ENCODE data around the gene OR7E24.

Gene OR7E24

DNA sequence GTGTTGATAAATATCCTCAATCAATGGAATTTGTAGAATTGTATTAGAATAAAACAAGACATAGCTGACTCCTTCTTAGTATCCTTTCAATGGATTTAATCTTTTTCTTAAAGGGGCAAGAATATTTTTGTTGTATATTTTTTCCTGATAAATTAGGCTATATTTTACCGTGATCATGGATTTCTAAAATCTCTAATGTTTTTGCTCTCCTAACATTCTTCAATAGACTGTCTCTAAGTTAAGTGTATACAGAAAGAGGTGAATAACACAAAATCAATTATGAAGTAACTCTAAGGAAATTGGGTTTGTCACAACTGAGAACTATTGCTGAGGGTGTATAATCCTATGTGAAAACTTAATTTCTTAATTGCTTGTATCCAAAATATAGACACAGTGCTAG, at the start of gene OR7E24:
OR7E24 (plus strand) TSS at position 301 of the 400 bp plus-strand sequence. CDS start 114 bp downstream, outside the sequence.
- no peak for DNase-seq (ENCODE audit: low read depth in 2 of 2)

DNA sequence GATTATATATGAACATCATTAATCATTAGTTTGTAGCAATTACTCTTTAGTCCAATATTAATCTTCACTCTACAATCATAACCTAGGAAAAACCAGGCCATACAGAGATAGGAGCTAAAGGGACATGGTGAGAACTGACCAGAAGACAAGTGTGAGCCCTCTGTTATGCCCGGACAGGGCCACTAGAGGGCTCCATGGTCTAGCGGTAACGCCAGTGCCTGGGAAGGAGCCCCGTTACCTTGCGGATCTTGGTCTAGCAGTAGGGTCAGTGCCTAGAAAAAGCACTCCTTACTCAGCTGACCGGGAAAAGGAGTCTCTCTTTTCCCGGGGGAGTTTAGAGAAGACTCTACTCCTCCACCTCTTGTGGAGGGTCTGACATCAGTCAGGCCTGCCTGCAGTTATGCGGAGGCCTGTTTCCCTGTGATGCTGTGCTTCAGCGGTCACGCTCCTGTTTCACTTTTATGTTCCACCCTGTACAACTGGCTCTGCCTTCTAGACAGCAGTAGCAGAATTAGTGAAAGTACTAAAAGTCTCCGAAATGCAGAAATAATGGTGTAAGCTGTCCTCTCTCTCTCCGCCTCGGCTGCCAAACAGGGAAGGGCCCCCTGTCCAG, 45.1 kb upstream of the OR7E24 start:
- peak; percentile 56 to 57 for DNase-seq (ENCODE audit: low read depth in 2 of 2)

DNA sequence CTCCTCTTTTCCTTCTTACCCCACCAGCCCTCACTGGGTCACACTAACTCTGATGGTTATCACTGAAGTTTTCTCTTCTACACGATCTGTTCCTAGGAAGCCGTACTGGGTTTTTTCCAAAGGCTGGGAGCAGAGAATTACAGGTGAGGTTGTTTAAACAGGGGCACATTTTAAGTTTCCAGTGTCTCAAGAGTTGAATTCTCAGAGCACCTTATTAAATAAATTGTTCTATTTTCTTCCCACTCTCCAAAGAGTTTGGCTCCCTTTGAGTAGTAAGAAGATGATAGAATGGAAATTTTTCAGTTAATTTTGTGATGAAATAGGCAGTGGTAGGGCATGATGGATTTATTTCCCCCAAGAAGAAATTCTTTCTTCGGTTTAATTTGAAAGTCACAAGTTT, 31.2 kb upstream of the OR7E24 start, which contains the start of gene OR7D4:
OR7D4 (minus strand) TSS at position 101 of the 400 bp plus-strand sequence. CDS start 4,752 bp downstream, outside the sequence.
- DNase-seq (ENCODE audit: low read depth in 2 of 2): no peak

DNA sequence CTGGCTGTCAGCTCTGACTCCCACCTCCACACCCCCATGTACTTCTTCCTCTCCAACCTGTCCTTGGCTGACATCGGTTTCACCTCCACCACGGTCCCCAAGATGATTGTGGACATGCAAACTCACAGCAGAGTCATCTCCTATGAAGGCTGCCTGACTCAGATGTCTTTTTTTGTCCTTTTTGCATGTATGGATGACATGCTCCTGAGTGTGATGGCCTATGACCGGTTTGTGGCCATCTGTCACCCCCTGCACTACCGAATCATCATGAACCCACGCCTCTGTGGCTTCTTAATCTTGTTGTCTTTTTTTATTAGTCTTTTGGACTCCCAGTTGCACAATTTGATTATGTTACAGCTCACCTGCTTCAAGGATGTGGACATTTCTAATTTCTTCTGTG, 506 bp downstream of the OR7E24 start:
- no peak for DNase-seq (ENCODE audit: low read depth in 2 of 2)

DNA sequence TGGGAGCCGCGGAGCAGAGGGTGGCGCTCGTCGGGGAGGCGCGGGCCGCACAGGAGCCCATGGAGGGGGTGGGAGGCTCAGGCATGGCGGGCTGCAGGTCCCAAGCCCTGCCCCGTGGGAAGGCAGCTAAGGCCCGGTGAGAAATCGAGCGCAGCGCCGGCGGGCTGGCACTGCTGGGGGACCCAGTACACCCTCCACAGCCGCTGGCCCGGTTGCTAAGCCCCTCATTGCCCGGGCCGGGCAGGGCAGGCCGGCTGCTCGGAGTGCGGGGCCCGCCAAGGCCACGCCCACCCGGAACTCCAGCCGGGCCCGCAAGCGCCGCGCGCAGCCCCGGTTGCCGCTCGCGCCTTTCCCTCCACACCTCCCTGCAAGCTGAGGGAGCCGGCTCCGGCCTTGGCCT, 32.8 kb downstream of the OR7E24 start:
- DNase-seq (ENCODE audit: low read depth in 2 of 2): peak in 1 of 2 donors; percentile 15

DNA sequence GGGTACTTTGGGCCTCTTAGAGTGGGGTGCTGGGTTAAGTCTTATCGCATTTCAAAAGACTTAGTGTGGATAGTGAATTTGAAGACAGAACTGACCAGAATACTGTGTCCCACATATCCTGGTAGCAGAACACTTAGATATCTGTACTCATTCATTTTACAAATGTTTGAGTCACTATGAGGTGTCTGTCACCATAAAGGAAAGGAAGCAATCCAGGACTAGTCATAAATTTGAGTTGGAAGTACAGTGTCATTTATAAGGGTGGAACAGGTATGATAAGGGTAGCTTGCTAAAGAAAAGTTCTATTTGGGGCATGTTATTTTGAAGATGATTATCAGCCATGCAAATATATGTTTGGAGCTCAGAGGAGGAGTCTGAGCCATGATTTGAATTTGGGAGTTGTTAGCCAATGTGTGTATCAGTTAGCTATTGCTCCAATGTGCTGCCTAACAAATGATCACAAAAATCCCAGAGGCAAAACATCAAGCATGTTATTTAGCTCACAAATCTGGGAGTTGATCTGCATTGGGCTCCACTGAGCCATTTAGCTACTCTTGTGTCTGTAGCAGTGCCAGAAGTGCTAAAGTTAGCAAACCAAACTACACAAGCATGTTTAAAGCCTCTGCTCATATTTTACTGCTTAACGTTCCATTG, 38.6 kb downstream of the OR7E24 start:
- no peak for DNase-seq (ENCODE audit: low read depth in 2 of 2)

DNA sequence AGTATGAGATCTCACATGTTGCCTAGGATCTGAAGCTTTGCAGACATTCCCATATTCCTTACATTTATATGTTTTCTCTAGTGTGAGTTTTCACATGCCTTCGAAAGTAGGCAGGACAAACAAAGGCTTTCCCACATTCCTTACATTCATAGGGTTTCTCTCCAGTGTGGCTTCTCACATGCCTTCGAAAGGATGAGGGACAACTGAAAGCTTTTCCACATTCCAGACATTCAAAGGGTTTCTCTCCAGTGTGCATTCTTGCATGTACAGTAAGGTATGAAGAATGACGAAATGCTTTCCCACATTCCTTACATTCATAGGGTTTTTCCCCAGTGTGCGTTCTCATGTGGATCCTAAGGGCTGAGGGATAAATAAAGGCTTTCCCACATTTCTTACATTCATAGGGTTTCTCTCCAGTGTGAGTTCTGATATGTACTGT, 44.7 kb downstream of the OR7E24 start:
- DNase-seq (ENCODE audit: low read depth in 2 of 2): no peak

DNA sequence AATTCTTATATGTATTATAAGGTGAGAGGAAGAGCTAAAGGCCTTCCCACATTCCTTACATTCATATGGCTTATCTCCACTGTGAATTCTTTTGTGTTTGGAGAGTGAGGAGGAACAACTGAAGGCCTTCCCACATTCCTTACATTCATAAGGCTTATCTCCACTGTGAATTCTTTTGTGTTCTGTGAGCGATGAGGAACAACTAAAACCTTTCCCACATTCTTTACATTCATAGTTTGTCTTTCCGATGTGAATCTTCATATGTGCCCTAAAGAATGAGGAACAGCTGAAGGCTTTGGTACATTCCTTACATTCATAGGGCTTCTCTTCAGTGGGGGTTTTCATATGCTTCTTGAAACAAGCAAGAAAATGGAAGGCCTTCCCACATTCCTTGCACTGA, 45.6 kb downstream of the OR7E24 start:
- no peak for DNase-seq (ENCODE audit: low read depth in 2 of 2)

Data from stimulated activated CD8-positive, alpha-beta memory T cell treated with anti-CD3 and anti-CD28 coated beads, Interleukin-2, amount 100 ng/mL, for 48 hours (primary cell).